Measurements from ENCODE around the gene NMUR1.

GRCh38 chr2:231514225-231514950, 15.9 kb downstream of the NMUR1 start:
- TF ChIP-seq POLR2AphosphoS5 (IDR thresholded peaks at IDR 0.05) (peak; percentile 51 to 79 (median 67)), CTCF (IDR thresholded peaks at IDR 0.05) (no peak), POLR2A (IDR thresholded peaks at IDR 0.05) (peak; percentile 61 to 86)
